ENCODE results near the gene SIL1.
"Not testable (repeated sequence)": the region's sequence is repeated elsewhere in the genome, so short reads cannot be mapped to it uniquely, and the experiment has no call there.

SIL1 gene

DNA sequence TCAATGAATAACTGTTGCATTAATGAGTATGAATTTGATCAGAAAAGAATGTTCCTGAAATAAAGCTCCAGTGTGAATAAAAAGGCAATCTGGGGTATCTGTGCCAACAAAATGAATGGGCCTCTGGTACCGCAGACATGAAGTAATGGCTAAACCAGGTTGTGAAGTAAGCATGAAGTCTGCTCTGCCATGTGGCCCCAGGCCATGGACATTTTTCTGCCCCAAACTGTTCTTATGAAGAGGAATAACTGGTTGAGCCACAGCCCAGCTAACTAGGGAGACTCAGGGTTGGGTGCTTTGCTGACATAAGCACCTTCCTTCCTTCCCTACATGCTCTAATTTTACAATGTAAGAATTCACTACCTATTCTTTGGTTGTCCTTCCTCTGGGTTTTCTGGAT, 175.6 kb downstream of the SIL1 start:
- no peak overlapping the region for H2AFZ ChIP-seq (ENCODE audit: low read depth, low read length)
- H3K4me3 ChIP-seq (ENCODE audit: low read length) = no peak overlapping the region
- H3K36me3 ChIP-seq (ENCODE audit: insufficient read depth, low read length) = peaks cover 30% of the 10 kb centered on the region
- peaks cover 3% of the 10 kb centered on the region for H3K9me3 ChIP-seq (ENCODE audit: low read length)
- H3K27me3 ChIP-seq (ENCODE audit: insufficient read depth, low read length) = no peaks in the 10 kb centered on the region
- peaks cover 7% of the 10 kb centered on the region for H3K4me1 ChIP-seq (ENCODE audit: insufficient read depth, low read length)

DNA sequence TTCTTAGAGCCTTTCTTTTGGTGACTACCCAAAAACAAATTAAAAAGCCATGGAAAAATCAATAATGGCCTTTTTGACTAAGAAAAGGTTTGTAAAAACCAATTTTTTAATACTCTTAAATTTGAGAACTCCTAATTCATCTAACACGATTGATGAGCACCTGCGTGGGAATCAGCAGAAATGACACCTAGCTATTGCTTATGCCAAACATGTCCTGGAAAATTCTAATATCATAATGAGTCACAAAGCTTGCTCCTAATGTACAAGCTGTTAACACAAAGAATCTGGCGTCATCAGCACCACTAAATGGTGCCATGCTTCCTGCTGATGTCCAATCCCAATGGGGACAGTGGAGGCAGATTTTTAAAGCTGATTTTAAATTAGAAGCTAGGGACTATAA, 176.8 kb downstream of the SIL1 start:
- peaks cover 3% of the 10 kb centered on the region for H3K9me3 ChIP-seq (ENCODE audit: low read length)
- H3K36me3 ChIP-seq (ENCODE audit: insufficient read depth, low read length) = peaks cover 26% of the 10 kb centered on the region
- H3K27me3 ChIP-seq (ENCODE audit: insufficient read depth, low read length) = no peaks in the 10 kb centered on the region
- no peak overlapping the region for H2AFZ ChIP-seq (ENCODE audit: low read depth, low read length)
- H3K4me3 ChIP-seq (ENCODE audit: low read length) = no peak overlapping the region
- peaks cover 10% of the 10 kb centered on the region for H3K4me1 ChIP-seq (ENCODE audit: insufficient read depth, low read length)

DNA sequence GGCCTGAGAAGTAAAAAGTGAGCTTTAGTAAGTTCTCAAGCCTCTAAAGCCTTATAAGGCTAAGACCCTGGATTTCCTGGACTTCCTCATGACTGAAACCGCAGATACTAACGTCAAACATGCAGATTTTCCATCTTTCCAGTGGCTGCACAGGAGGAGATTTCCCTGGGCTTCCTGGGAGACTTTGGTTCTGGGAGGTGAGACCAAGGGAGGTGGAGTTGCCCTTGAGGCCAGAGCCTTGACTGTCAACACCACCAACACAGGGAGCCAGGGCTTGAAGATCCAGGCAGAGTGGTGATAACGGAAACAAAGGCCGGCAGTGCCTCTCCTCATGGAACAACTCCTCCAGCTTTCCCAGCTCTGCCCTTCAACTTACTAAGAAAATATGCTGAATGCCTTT, 178.3 kb downstream of the SIL1 start:
- H3K4me3 ChIP-seq (ENCODE audit: low read length) = no peak overlapping the region
- H3K36me3 ChIP-seq (ENCODE audit: insufficient read depth, low read length) = peaks cover 26% of the 10 kb centered on the region
- H3K9me3 ChIP-seq (ENCODE audit: low read length) = peaks cover 3% of the 10 kb centered on the region
- H2AFZ ChIP-seq (ENCODE audit: low read depth, low read length) = no peak overlapping the region
- no peaks in the 10 kb centered on the region for H3K27me3 ChIP-seq (ENCODE audit: insufficient read depth, low read length)
- peaks cover 10% of the 10 kb centered on the region for H3K4me1 ChIP-seq (ENCODE audit: insufficient read depth, low read length)

DNA sequence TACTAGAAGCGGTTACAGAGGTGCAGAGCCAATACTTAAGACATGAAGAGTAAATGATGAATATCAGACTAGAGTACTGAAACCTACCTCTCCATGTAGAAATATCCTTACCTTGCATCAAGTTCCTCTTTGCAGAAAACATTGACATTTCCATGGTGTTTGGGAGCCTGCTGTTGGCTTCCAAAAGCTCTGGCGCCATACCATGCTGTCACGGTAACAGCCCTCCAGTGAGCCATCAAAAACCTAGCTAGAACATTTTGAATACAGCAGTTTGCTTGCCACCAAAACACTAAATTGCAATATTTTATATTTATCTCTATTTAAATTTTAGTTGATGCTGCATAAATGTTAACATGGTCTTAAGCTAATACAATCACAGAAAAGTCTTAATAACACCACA, 179.0 kb downstream of the SIL1 start:
- Histone ChIP-seq H3K4me3 (ENCODE audit: low read length) (no peak overlapping the region), H3K9me3 (ENCODE audit: low read length) (peaks cover 3% of the 10 kb centered on the region), H3K4me1 (ENCODE audit: insufficient read depth, low read length) (peaks cover 10% of the 10 kb centered on the region), H3K27me3 (ENCODE audit: insufficient read depth, low read length) (no peaks in the 10 kb centered on the region), H3K36me3 (ENCODE audit: insufficient read depth, low read length) (peaks cover 29% of the 10 kb centered on the region), H2AFZ (ENCODE audit: low read depth, low read length) (no peak overlapping the region)

DNA sequence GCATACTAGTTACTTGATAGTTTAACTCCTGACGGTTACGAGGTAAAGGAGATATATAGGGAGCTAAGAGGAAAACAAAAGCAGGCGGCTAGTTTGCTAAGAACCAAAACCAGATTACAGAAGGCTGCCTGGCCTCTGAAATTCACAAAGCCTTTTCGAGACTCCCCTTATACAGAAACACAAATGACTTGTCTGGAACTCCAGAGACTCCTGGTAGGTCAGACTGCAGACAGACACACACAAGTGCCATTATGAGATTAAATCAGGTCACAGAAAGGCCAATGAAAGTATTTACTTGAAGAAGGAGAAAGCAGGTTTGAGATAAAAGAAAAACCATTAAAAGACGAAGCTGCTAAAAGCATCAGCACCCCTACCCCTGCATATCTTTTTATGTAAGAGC, 180.5 kb downstream of the SIL1 start:
- no peak overlapping the region for H2AFZ ChIP-seq (ENCODE audit: low read depth, low read length)
- H3K4me1 ChIP-seq (ENCODE audit: insufficient read depth, low read length) = peaks cover 10% of the 10 kb centered on the region
- no peaks in the 10 kb centered on the region for H3K27me3 ChIP-seq (ENCODE audit: insufficient read depth, low read length)
- H3K9me3 ChIP-seq (ENCODE audit: low read length) = peaks cover 3% of the 10 kb centered on the region
- peaks cover 19% of the 10 kb centered on the region for H3K36me3 ChIP-seq (ENCODE audit: insufficient read depth, low read length)
- H3K4me3 ChIP-seq (ENCODE audit: low read length) = no peak overlapping the region

DNA sequence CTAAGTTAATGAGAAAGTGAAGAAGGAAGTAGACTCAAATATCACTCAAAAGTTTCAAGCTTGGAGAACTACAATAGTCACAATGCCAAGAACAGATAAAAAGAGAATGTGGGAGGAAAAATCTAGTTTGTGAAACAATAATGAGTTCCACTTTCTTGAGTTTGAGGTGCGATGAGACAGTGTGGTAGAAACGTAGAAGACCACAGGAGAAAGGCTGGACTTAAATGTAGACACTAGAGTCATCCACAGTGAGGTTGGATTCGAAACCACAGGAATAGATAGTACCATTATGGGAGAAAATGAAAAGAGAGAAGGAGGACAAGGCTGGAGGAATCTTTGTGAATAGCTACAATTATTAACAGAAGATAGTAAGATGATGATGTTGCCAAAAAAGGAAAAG, 182.0 kb downstream of the SIL1 start:
- no peak overlapping the region for H3K4me3 ChIP-seq (ENCODE audit: low read length)
- peaks cover 10% of the 10 kb centered on the region for H3K4me1 ChIP-seq (ENCODE audit: insufficient read depth, low read length)

DNA sequence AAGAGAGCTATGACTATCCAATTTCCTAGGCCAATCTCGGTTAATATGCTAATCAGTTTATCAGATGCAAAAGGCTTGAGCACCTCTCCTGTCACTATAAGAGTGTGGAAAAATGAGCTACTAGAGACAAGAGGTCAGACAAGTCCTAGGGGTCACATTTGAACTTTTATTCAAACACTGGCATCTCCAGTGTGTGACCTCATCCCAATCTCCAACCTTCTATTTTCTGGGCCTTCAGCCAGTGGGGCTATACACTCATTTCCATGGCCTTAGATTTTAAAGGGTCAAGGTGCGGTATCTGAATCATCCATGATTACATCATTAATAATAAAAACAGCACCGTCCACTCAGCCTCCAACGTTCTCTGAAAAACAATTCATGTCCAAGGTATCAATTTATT, 183.4 kb downstream of the SIL1 start:
- Histone ChIP-seq H3K27me3 (ENCODE audit: insufficient read depth, low read length) (no peaks in the 10 kb centered on the region), H3K4me1 (ENCODE audit: insufficient read depth, low read length) (peaks cover 10% of the 10 kb centered on the region)

More for the DNA sequence above, 182.0 kb downstream of the SIL1 start:
- Histone ChIP-seq H3K36me3 (ENCODE audit: insufficient read depth, low read length) (peaks cover 19% of the 10 kb centered on the region), H3K9me3 (ENCODE audit: low read length) (peaks cover 3% of the 10 kb centered on the region), H2AFZ (ENCODE audit: low read depth, low read length) (no peak overlapping the region), H3K27me3 (ENCODE audit: insufficient read depth, low read length) (no peaks in the 10 kb centered on the region)

DNA sequence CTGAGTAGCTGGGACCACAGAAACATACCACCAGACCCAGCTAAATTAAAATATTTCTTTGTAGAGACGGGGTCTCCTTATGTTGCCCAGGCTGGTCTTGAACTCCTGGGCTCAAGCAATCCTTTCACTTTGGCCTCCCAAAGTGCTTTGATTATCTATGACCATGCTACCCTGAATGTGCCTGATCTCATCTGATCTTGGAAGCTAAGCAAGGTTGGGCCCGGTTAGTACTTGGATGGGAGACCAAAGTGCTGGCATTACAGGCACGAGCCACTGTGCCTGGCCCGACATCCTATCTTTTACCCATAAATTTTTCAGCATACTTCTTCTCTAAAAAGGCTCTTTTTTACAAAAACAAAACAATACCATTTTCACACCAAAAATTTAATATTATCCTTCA, 186.0 kb downstream of the SIL1 start:
- Histone ChIP-seq H3K27me3 (ENCODE audit: insufficient read depth, low read length) (no peaks in the 10 kb centered on the region), H3K9me3 (ENCODE audit: low read length) (no peaks in the 10 kb centered on the region), H3K4me1 (ENCODE audit: insufficient read depth, low read length) (no peaks in the 10 kb centered on the region), H2AFZ (ENCODE audit: low read depth, low read length) (no peak overlapping the region), H3K4me3 (ENCODE audit: low read length) (no peak overlapping the region), H3K36me3 (ENCODE audit: insufficient read depth, low read length) (peaks cover 3% of the 10 kb centered on the region)

More for the DNA sequence above, 183.4 kb downstream of the SIL1 start:
- H2AFZ ChIP-seq (ENCODE audit: low read depth, low read length) = no peak overlapping the region
- peaks cover 1% of the 10 kb centered on the region for H3K9me3 ChIP-seq (ENCODE audit: low read length)
- H3K4me3 ChIP-seq (ENCODE audit: low read length) = no peak overlapping the region
- peaks cover 14% of the 10 kb centered on the region for H3K36me3 ChIP-seq (ENCODE audit: insufficient read depth, low read length)

DNA sequence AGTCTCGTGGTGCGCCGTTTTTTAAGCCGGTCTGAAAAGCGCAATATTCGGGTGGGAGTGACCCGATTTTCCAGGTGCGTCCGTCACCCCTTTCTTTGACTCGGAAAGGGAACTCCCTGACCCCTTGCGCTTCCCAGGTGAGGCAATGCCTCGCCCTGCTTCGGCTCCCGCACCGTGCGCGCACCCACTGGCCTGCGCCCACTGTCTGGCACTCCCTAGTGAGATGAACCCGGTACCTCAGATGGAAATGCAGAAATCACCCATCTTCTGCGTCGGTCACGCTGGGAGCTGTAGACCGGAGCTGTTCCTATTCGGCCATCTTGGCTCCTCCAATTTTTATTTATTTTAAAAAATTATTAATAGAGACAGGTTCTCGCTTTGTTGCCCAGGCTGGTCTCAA, 187.0 kb downstream of the SIL1 start:
- not testable (repeated sequence) for H2AFZ ChIP-seq (ENCODE audit: low read depth, low read length); H3K27me3 ChIP-seq (ENCODE audit: insufficient read depth, low read length); H3K9me3 ChIP-seq (ENCODE audit: low read length); H3K36me3 ChIP-seq (ENCODE audit: insufficient read depth, low read length); H3K4me1 ChIP-seq (ENCODE audit: insufficient read depth, low read length); H3K4me3 ChIP-seq (ENCODE audit: low read length)

DNA sequence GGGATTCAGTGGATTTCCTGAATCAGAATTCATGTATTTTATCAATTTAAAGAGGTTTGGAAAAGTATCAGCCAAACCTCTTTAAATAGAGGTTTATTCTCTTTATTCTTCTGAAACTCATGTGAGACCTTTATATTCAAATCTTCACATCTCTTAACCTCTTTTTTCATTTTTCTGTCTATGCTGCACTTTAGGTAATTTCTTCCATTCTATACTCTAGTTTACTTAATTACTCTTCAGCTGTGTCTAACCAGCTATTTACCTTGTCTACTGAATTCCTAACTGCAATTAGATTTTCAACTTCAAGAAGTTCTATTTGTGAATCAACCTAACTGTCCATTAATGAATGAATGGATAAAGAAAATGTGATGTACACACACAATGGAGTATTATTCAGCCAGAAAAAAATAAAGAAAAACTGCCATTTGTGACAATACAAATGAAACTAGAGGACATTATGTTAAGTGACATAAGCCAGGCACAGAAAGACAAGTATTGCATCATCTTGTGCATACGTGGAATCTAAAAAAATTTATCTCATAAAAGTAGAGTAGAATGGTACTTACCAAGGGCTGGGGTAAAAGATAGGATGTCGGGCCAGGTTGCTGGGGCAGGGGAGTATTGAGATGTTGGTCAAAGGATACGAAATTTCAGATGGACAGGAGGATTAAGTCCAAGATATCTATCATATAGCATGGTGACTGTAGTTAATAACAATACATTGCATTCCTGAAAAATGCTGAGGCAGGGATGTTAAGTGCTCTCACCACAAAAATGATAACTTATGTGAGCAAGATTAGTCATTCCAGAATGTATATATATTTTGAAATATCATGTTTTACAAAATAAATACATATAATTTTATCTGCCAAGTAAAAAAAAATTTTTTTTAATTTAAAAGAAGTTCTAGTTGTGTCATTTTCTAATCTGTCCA, 193.5 kb downstream of the SIL1 start:
- Histone ChIP-seq H3K9me3 (ENCODE audit: low read length) (no peaks in the 10 kb centered on the region), H3K4me3 (ENCODE audit: low read length) (no peak overlapping the region), H3K27me3 (ENCODE audit: insufficient read depth, low read length) (no peaks in the 10 kb centered on the region), H3K36me3 (ENCODE audit: insufficient read depth, low read length) (no peaks in the 10 kb centered on the region), H3K4me1 (ENCODE audit: insufficient read depth, low read length) (no peaks in the 10 kb centered on the region), H2AFZ (ENCODE audit: low read depth, low read length) (no peak overlapping the region)

DNA sequence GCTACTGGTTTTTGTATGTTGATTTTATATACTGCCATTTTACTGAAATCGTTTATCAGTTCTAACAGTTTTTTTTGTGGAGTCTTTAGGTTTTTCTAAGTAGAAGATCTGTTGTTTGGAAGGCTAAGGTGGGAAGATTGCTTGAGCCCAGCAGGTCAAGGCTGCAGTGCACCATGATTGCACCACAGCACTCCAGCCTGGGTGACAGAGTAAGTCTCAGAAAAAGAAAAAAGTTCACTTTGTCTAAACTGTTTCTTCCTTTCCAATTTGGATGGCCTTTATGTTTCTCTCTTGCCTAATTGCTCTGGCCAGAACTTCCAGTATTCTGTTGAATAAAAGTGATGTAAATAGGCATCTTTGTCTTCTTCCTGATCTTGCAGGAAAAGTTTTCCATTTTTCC, 198.5 kb downstream of the SIL1 start:
- H3K27me3 ChIP-seq (ENCODE audit: insufficient read depth, low read length) = no peaks in the 10 kb centered on the region
- H3K4me3 ChIP-seq (ENCODE audit: low read length) = no peak overlapping the region
- no peak overlapping the region for H2AFZ ChIP-seq (ENCODE audit: low read depth, low read length)
- H3K4me1 ChIP-seq (ENCODE audit: insufficient read depth, low read length) = no peaks in the 10 kb centered on the region
- no peaks in the 10 kb centered on the region for H3K36me3 ChIP-seq (ENCODE audit: insufficient read depth, low read length)
- H3K9me3 ChIP-seq (ENCODE audit: low read length) = peaks cover 8% of the 10 kb centered on the region

DNA sequence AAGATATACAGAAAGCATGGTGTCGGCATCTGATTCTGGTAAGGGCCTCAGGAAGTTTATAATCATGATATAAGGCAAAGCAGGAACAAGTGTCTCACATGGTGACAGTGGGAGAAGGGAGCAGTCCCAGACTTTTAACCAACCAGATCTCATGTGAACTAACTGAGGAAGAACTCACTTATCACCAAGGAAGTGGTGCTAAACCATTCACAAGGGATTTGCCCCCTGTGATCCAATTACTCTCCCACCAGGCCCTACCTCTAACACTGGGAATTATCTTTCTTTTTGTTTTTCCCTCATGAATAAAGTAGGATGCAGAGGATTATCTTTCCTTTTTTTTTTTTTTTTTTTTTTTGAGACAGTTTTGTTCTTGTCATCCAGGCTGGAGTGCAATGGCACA, 199.6 kb downstream of the SIL1 start:
- Histone ChIP-seq H3K27me3 (ENCODE audit: insufficient read depth, low read length) (no peaks in the 10 kb centered on the region), H2AFZ (ENCODE audit: low read depth, low read length) (no peak overlapping the region), H3K4me1 (ENCODE audit: insufficient read depth, low read length) (no peaks in the 10 kb centered on the region), H3K4me3 (ENCODE audit: low read length) (no peak overlapping the region), H3K36me3 (ENCODE audit: insufficient read depth, low read length) (no peaks in the 10 kb centered on the region), H3K9me3 (ENCODE audit: low read length) (peaks cover 8% of the 10 kb centered on the region)

DNA sequence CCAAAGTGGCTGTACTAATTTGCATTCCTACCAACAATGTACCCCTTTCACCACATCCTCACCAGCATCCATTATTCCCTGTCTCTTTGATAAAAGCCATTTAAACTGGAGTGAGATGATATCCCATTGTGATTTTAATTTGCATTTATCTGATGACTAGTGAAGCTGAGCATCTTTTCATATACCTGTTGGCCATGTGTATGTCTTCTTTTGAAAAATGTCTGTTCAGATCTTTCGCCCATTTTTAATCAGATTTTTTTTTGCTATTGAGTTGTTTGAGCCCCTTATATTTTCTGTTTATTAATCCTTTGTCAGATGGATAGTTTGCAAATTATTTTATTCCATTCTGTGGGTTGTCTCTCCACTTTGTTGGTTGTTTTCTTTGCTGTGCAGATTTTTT, 202.0 kb downstream of the SIL1 start:
- Histone ChIP-seq H3K4me1 (ENCODE audit: insufficient read depth, low read length) (no peaks in the 10 kb centered on the region), H2AFZ (ENCODE audit: low read depth, low read length) (no peak overlapping the region), H3K4me3 (ENCODE audit: low read length) (no peak overlapping the region), H3K9me3 (ENCODE audit: low read length) (peaks cover 8% of the 10 kb centered on the region), H3K27me3 (ENCODE audit: insufficient read depth, low read length) (no peaks in the 10 kb centered on the region), H3K36me3 (ENCODE audit: insufficient read depth, low read length) (no peaks in the 10 kb centered on the region)
